ENCODE measurements around the gene NOA1.

NOA1 gene

GRCh38 chr4:56977321-56978012, at the start of gene NOA1:
Gene NOA1 (minus strand): TSS chr4:56977606. CDS start chr4:56977585, 21 bp downstream.
- no peaks in the 10 kb centered on the region for H3K27me3 Mint-ChIP-seq
- CTCF ChIA-PET: interaction anchor here (0.7 to 2.9 kb wide), 5 partner anchors 11 to 1029 kb away, joined by 3 to 10 read pairs (median 3); partner anchors contain the start of gene CEP135
- DNase-seq: peak; percentile 98
- peak within 1 kb of the TSS; percentile 95 for H3K4me3 Mint-ChIP-seq
- H3K4me1 Mint-ChIP-seq: peaks cover 57% of the 10 kb centered on the region
- H3K9me3 Mint-ChIP-seq: peaks cover 12% of the 10 kb centered on the region
- peak within 1 kb of the TSS; percentile 97 for H3K27ac Mint-ChIP-seq
- H3K36me3 Mint-ChIP-seq: peaks cover 35% of the 10 kb centered on the region

- CTCF ChIA-PET: interaction anchor here (1.0 kb wide), 1 partner anchor 15 kb away, joined by 3 read pairs; no protein-coding TSS in a partner anchor
- no peaks in the 10 kb centered on the region for H3K9me3 Mint-ChIP-seq
- H3K27ac Mint-ChIP-seq: no peak overlapping the region
- no peaks in the 10 kb centered on the region for H3K4me1 Mint-ChIP-seq
- H3K27me3 Mint-ChIP-seq: no peaks in the 10 kb centered on the region
- H3K36me3 Mint-ChIP-seq: peaks cover 54% of the 10 kb centered on the region
- H3K4me3 Mint-ChIP-seq: no peak overlapping the region
- no peak for DNase-seq
Observed at GRCh38 chr4:57023104-57023503, 45.7 kb upstream of the NOA1 start.

- no peak overlapping the region for H3K4me3 Mint-ChIP-seq
- H3K9me3 Mint-ChIP-seq: no peaks in the 10 kb centered on the region
- no peaks in the 10 kb centered on the region for H3K4me1 Mint-ChIP-seq
- peak overlapping the region; percentile 9 for H3K27ac Mint-ChIP-seq
- DNase-seq: no peak
- H3K27me3 Mint-ChIP-seq: no peaks in the 10 kb centered on the region
- CTCF ChIA-PET: no interaction called here
- H3K36me3 Mint-ChIP-seq: peaks cover 55% of the 10 kb centered on the region
Observed at GRCh38 chr4:57020467-57021101, 43.2 kb upstream of the NOA1 start.

GRCh38 chr4:57018980-57019379, 41.6 kb upstream of the NOA1 start:
- H3K4me1 Mint-ChIP-seq: no peaks in the 10 kb centered on the region
- CTCF ChIA-PET: no interaction called here

GRCh38 chr4:57013543-57014120, 36.2 kb upstream of the NOA1 start:
- no peak for DNase-seq
- Mint-ChIP-seq H3K27ac (no peak overlapping the region), H3K9me3 (no peaks in the 10 kb centered on the region), H3K27me3 (no peaks in the 10 kb centered on the region), H3K4me3 (no peak overlapping the region), H3K36me3 (peaks cover 46% of the 10 kb centered on the region), H3K4me1 (no peaks in the 10 kb centered on the region)
- CTCF ChIA-PET: no interaction called here

More at GRCh38 chr4:57018980-57019379, 41.6 kb upstream of the NOA1 start:
- Mint-ChIP-seq H3K27ac (no peak overlapping the region), H3K9me3 (no peaks in the 10 kb centered on the region), H3K36me3 (peaks cover 50% of the 10 kb centered on the region), H3K4me3 (no peak overlapping the region), H3K27me3 (no peaks in the 10 kb centered on the region)
- DNase-seq: no peak

- H3K9me3 Mint-ChIP-seq: no peaks in the 10 kb centered on the region
- DNase-seq: no peak
- H3K36me3 Mint-ChIP-seq: peaks cover 50% of the 10 kb centered on the region
- no peaks in the 10 kb centered on the region for H3K27me3 Mint-ChIP-seq
- H3K4me3 Mint-ChIP-seq: no peak overlapping the region
- CTCF ChIA-PET: no interaction called here
- H3K4me1 Mint-ChIP-seq: no peaks in the 10 kb centered on the region
- H3K27ac Mint-ChIP-seq: no peak overlapping the region
Observed at GRCh38 chr4:56999751-57000150, 22.3 kb upstream of the NOA1 start.

GRCh38 chr4:56995525-56995924, 18.1 kb upstream of the NOA1 start:
- no peak for DNase-seq
- peaks cover 63% of the 10 kb centered on the region for H3K36me3 Mint-ChIP-seq
- no peak overlapping the region for H3K27ac Mint-ChIP-seq
- peaks cover 3% of the 10 kb centered on the region for H3K4me1 Mint-ChIP-seq
- CTCF ChIA-PET: no interaction called here
- H3K27me3 Mint-ChIP-seq: no peaks in the 10 kb centered on the region
- no peaks in the 10 kb centered on the region for H3K9me3 Mint-ChIP-seq
- no peak overlapping the region for H3K4me3 Mint-ChIP-seq

GRCh38 chr4:56990109-56990905, 12.9 kb upstream of the NOA1 start:
- Mint-ChIP-seq H3K4me3 (no peak overlapping the region), H3K4me1 (peaks cover 3% of the 10 kb centered on the region), H3K36me3 (peaks cover 58% of the 10 kb centered on the region), H3K27ac (no peak overlapping the region), H3K27me3 (no peaks in the 10 kb centered on the region), H3K9me3 (no peaks in the 10 kb centered on the region)
- no peak for DNase-seq
- CTCF ChIA-PET: no interaction called here

- peaks cover 48% of the 10 kb centered on the region for H3K36me3 Mint-ChIP-seq
- CTCF ChIA-PET: no interaction called here
- no peaks in the 10 kb centered on the region for H3K9me3 Mint-ChIP-seq
- peaks cover 15% of the 10 kb centered on the region for H3K4me1 Mint-ChIP-seq
- no peak for DNase-seq
- H3K4me3 Mint-ChIP-seq: no peak overlapping the region
- no peak overlapping the region for H3K27ac Mint-ChIP-seq
- H3K27me3 Mint-ChIP-seq: no peaks in the 10 kb centered on the region
Observed at GRCh38 chr4:56986952-56987351, 9.5 kb upstream of the NOA1 start.

- H3K27ac Mint-ChIP-seq: no peak overlapping the region
- H3K27me3 Mint-ChIP-seq: no peaks in the 10 kb centered on the region
- peaks cover 22% of the 10 kb centered on the region for H3K4me1 Mint-ChIP-seq
- H3K4me3 Mint-ChIP-seq: no peak overlapping the region
- H3K36me3 Mint-ChIP-seq: peaks cover 46% of the 10 kb centered on the region
- no peak for DNase-seq
- CTCF ChIA-PET: no interaction called here
- no peaks in the 10 kb centered on the region for H3K9me3 Mint-ChIP-seq
Observed at GRCh38 chr4:56986192-56986591, 8.8 kb upstream of the NOA1 start.

GRCh38 chr4:56981795-56982201, 4.4 kb upstream of the NOA1 start:
- Mint-ChIP-seq H3K36me3 (peaks cover 23% of the 10 kb centered on the region), H3K4me1 (peaks cover 37% of the 10 kb centered on the region)

GRCh38 chr4:56979421-56980072, 2.1 kb upstream of the NOA1 start:
- CTCF ChIA-PET: interaction anchor here (1.1 to 2.9 kb wide), 3 partner anchors 19 to 183 kb away, joined by 3 to 10 read pairs (median 3); no protein-coding TSS in a partner anchor

More at GRCh38 chr4:56981795-56982201, 4.4 kb upstream of the NOA1 start:
- H3K27ac Mint-ChIP-seq: peak overlapping the region; percentile 49
- DNase-seq: no peak
- no peaks in the 10 kb centered on the region for H3K9me3 Mint-ChIP-seq
- H3K4me3 Mint-ChIP-seq: peak overlapping the region; percentile 15
- CTCF ChIA-PET: interaction anchor here (1.2 kb wide), 1 partner anchor 72 kb away, joined by 3 read pairs; no protein-coding TSS in a partner anchor
- no peaks in the 10 kb centered on the region for H3K27me3 Mint-ChIP-seq

GRCh38 chr4:56978750-56979303, 1.4 kb upstream of the NOA1 start, which contains the start of gene POLR2B:
Gene POLR2B (plus strand): TSS chr4:56978896. CDS start chr4:56978986, 90 bp downstream.
- Mint-ChIP-seq H3K4me3 (peak within 1 kb of the TSS; percentile 95), H3K27me3 (no peaks in the 10 kb centered on the region)

More at GRCh38 chr4:56979421-56980072, 2.1 kb upstream of the NOA1 start:
- Mint-ChIP-seq H3K4me1 (peaks cover 52% of the 10 kb centered on the region), H3K9me3 (no peaks in the 10 kb centered on the region), H3K27ac (peak overlapping the region; percentile 97), H3K36me3 (peaks cover 24% of the 10 kb centered on the region), H3K27me3 (no peaks in the 10 kb centered on the region), H3K4me3 (peak overlapping the region; percentile 95)
- DNase-seq: peak; percentile 71

More at GRCh38 chr4:56978750-56979303, 1.4 kb upstream of the NOA1 start, which contains the start of gene POLR2B:
- H3K9me3 Mint-ChIP-seq: peaks cover under 1% of the 10 kb centered on the region
- H3K27ac Mint-ChIP-seq: peak within 1 kb of the TSS; percentile 97
- DNase-seq: peak; percentile 92
- peaks cover 51% of the 10 kb centered on the region for H3K4me1 Mint-ChIP-seq
- H3K36me3 Mint-ChIP-seq: peaks cover 25% of the 10 kb centered on the region
- CTCF ChIA-PET: interaction anchor here (0.9 to 2.9 kb wide), 3 partner anchors 18 to 70 kb away, joined by 4 to 10 read pairs (median 5); no protein-coding TSS in a partner anchor

Measured in activated naive CD4-positive, alpha-beta T cell treated with anti-CD3 and anti-CD28 coated beads, Interleukin-2, amount 10 ng/mL, durations not matched to agents 7 days and 5 days (primary cell).